Panc1 (cell line): ENCODE measurements around the gene UNC13B. TPM values are rescaled to one million over a fixed set of nuclear protein-coding genes. Genes with fewer than 3 reads are reported as not detected.

Experiments used
- ATAC-seq: fragments of 200-7000 bp; cut with Tn5 transposase; 2 replicates; pipeline ENCODE4 v1.9.1; 2020; ENCODE audit warnings: mild to moderate bottlenecking, moderate library complexity
- BruUV-seq: library from RNA; stranded (reverse); fragments of 400-500 nt; replicated peaks from 2 replicates; lab custom pipeline; 2021; lab: Mats Ljungman, UMichigan
- CTCF ChIA-PET: fragments of 300-600 bp; sonication (Branson Sonifier 250); formaldehyde crosslinking; loops from one replicate; lab custom pipeline; 2022; ENCODE audit warnings: antibody characterized with exemption; lab: Charles Lee
- POLR2A ChIA-PET: fragments of 300-600 bp; sonication (Branson Sonifier 250); formaldehyde crosslinking; loops from one replicate; lab custom pipeline; 2022; ENCODE audit warnings: antibody characterized with exemption; lab: Charles Lee
- DNase-seq: peaks from one replicate; pipeline ENCODE4 v3.0.0-alpha.2; 2010; ENCODE audit warnings: low read depth, low spot score
- H3K27ac ChIP-seq: 2 replicates; pipeline ENCODE4 v1.5.1; 2011; ENCODE audit warnings: mild to moderate bottlenecking, low read length, inconsistent platforms
- H3K27me3 ChIP-seq: fragments of 200-500 bp; sonication (Bioruptor generic); 2 replicates; pipeline ENCODE4 v1.6.0; 2014; ENCODE audit warnings: low read length, inconsistent platforms; ENCODE audit not compliant: control insufficient read depth, insufficient read depth
- H3K36me3 ChIP-seq: fragments of 200-500 bp; sonication (Bioruptor generic); 2 replicates; pipeline ENCODE4 v1.5.1; 2014; ENCODE audit warnings: inconsistent platforms, mild to moderate bottlenecking, low read length, moderate library complexity; ENCODE audit not compliant: control insufficient read depth, insufficient read depth
- H3K4me1 ChIP-seq: 2 replicates; pipeline ENCODE4 v1.5.1; 2011; ENCODE audit warnings: inconsistent platforms, mild to moderate bottlenecking, low read length, moderate library complexity; ENCODE audit not compliant: control insufficient read depth, insufficient read depth
- H3K4me3 ChIP-seq, 2 experiments: 2 replicates each; pipeline ENCODE4 v1.5.1; 2011 to 2012; ENCODE audit warnings: low read depth in 2 of 2, low read length in 2 of 2, mild to moderate bottlenecking in 2 of 2, inconsistent platforms in 1 of 2, moderate library complexity in 1 of 2
- H3K9me3 ChIP-seq: fragments of 200-500 bp; sonication (Bioruptor generic); 2 replicates; pipeline ENCODE4 v1.5.1; 2014; ENCODE audit warnings: low read depth, mild to moderate bottlenecking, inconsistent platforms, low read length, moderate library complexity; ENCODE audit not compliant: control insufficient read depth, insufficient read depth
- POLR2AphosphoS5 ChIP-seq: IDR thresholded peaks from 2 replicates; pipeline ENCODE4 v1.6.1; 2012; ENCODE audit warnings: mild to moderate bottlenecking, low read depth, low read length, moderate library complexity
- REST ChIP-seq, 2 experiments: IDR thresholded peaks; 2 replicates each; pipeline ENCODE4 v1.6.1; 2011 to 2012; ENCODE audit warnings: low read depth in 2 of 2, control low read depth in 1 of 2, low read length in 1 of 2, mild to moderate bottlenecking in 1 of 2, moderate library complexity in 1 of 2; ENCODE audit not compliant: insufficient read depth in 1 of 2
- SIN3A ChIP-seq: IDR thresholded peaks from 2 replicates; pipeline ENCODE4 v1.6.1; 2012; ENCODE audit warnings: low read depth, mild to moderate bottlenecking, low read length, moderate library complexity, borderline replicate concordance; ENCODE audit not compliant: insufficient read depth
- TCF7L2 ChIP-seq: IDR thresholded peaks from 2 replicates; pipeline ENCODE4 v1.6.1; 2011; ENCODE audit warnings: mild to moderate bottlenecking, low read depth, low read length, inconsistent platforms
- in situ Hi-C: cut with HindIII; loops from 2 replicates; pipeline ENCODE4 v1.10.0; 2016; ENCODE audit warnings: low sequenced_read_pairs, low pct_unique_long_range_greater_than_20kb
- intact Hi-C: fragments of 100-400 bp; cut with micrococcal nuclease; formaldehyde crosslinking; loops from one replicate; pipeline ENCODE4 v1.10.0; 2022; ENCODE audit not compliant: unreplicated experiment
- total RNA-seq: library from RNA; stranded (reverse); gene quantifications from one replicate; pipeline ENCODE4 v1.2.1, GENCODE V29; 2021; ENCODE audit not compliant: unreplicated experiment
- TF ChIP-seq, protein P1 (sequence below): fragments of 450-650 bp; IDR thresholded peaks from 2 replicates; pipeline ENCODE4 v1.5.1; 2017; ENCODE audit warnings: mild to moderate bottlenecking

Gene UNC13B
- total RNA-seq, 1 experiment from 2014 or later: 35.2 TPM

- in situ Hi-C loops: no loop called here
- POLR2A ChIA-PET: interaction anchor here (0.6 kb wide), 1 partner anchor 366 kb away, joined by 3 read pairs; no protein-coding TSS in a partner anchor
Measured at GRCh38 chr9:35313916-35314315, 152.1 kb downstream of the UNC13B start.

GRCh38 chr9:35318741-35319140, 156.9 kb downstream of the UNC13B start:
- Histone ChIP-seq H3K4me1 (no peaks in the 10 kb centered on the region), H3K36me3 (no peaks in the 10 kb centered on the region), H3K4me3 (no peak overlapping the region), H3K9me3 (no peaks in the 10 kb centered on the region), H3K27me3 (no peaks in the 10 kb centered on the region), H3K27ac (no peak overlapping the region)
- ATAC-seq (no peak), DNase-seq (no peak)
- in situ Hi-C loops: no loop called here
- intact Hi-C loops: no loop called here
- TF ChIP-seq, protein P1, sequence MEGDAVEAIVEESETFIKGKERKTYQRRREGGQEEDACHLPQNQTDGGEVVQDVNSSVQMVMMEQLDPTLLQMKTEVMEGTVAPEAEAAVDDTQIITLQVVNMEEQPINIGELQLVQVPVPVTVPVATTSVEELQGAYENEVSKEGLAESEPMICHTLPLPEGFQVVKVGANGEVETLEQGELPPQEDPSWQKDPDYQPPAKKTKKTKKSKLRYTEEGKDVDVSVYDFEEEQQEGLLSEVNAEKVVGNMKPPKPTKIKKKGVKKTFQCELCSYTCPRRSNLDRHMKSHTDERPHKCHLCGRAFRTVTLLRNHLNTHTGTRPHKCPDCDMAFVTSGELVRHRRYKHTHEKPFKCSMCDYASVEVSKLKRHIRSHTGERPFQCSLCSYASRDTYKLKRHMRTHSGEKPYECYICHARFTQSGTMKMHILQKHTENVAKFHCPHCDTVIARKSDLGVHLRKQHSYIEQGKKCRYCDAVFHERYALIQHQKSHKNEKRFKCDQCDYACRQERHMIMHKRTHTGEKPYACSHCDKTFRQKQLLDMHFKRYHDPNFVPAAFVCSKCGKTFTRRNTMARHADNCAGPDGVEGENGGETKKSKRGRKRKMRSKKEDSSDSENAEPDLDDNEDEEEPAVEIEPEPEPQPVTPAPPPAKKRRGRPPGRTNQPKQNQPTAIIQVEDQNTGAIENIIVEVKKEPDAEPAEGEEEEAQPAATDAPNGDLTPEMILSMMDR: no peak
- TF ChIP-seq TCF7L2 (no peak), POLR2AphosphoS5 (no peak), SIN3A (no peak), REST (IDR thresholded peaks at IDR 0.05; ENCODE audit: insufficient read depth in 1 of 2, low read depth in 2 of 2, low read length in 1 of 2) (no peak)
- POLR2A ChIA-PET: no interaction called here
- CTCF ChIA-PET: no interaction called here
- no TSS peak for BruUV-seq

More at GRCh38 chr9:35313916-35314315, 152.1 kb downstream of the UNC13B start:
- TF ChIP-seq, protein P1: no peak
- no peak for TF ChIP-seq SIN3A
- TF ChIP-seq TCF7L2: no peak
- TF ChIP-seq REST (IDR thresholded peaks at IDR 0.05; ENCODE audit: insufficient read depth in 1 of 2, low read depth in 2 of 2, low read length in 1 of 2): no peak
- TF ChIP-seq POLR2AphosphoS5: no peak
- no TSS peak for BruUV-seq
- no peak overlapping the region for H3K4me3 ChIP-seq
- H3K36me3 ChIP-seq: no peaks in the 10 kb centered on the region
- CTCF ChIA-PET: no interaction called here
- no peak for DNase-seq
- intact Hi-C loops: no loop called here
- no peaks in the 10 kb centered on the region for H3K9me3 ChIP-seq
- no peak for ATAC-seq
- no peak overlapping the region for H3K27ac ChIP-seq
- no peaks in the 10 kb centered on the region for H3K27me3 ChIP-seq
- no peaks in the 10 kb centered on the region for H3K4me1 ChIP-seq
